ENCODE measurements around the gene TMEM63C. TPM values are rescaled to one million over a fixed set of nuclear protein-coding genes. Genes with fewer than 3 reads are reported as not detected.
"Not testable (repeated sequence)": the region's sequence is repeated elsewhere in the genome, so short reads cannot be mapped to it uniquely, and the experiment has no call there.

The TMEM63C gene
- polyA plus RNA-seq, 1 donor (not counting 4 experiments of a cell fraction or from before 2014, with no cell fraction given), result 0.66 TPM

DNA sequence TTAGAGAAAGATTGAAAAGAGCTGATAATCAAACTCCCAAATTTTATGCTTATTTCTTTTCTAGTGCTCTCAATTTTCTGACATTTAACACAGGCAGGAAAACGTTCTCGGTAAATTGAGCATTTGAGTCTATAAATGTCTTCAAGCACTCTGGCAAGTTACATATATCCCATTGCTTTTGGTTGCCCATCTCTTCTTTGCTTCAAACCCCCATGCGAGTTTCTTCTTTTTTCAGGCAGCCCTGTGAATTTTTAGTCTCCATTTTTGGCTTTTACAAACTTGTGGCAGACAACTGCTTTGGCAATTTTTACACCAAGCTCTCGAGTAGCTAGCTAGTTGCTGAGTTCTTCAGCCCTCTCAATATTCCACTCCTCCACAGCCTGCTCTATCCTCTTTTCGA is 8.7 kb upstream of the TMEM63C start:
- FAIRE-seq, result no peak
- no peak for DNase-seq (ENCODE audit: low read depth, low spot score)

GRCh38 chr14:77173911-77174617 is 7.5 kb upstream of the TMEM63C start:
- FAIRE-seq; H3K36me3 ChIP-seq (ENCODE audit: control insufficient read depth in 2 of 2, extremely low read depth in 1 of 2, insufficient read depth in 2 of 2, low read length in 2 of 2); H2AFZ ChIP-seq (ENCODE audit: control insufficient read depth, low read length); H3K4me2 ChIP-seq (ENCODE audit: control insufficient read depth, extremely low read depth, insufficient read depth, low read depth, low read length); DNase-seq (ENCODE audit: low read depth, low spot score); H3K4me1 ChIP-seq (ENCODE audit: control insufficient read depth, extremely low read depth, insufficient read depth, low read length); H3K4me3 ChIP-seq (ENCODE audit: control insufficient read depth in 2 of 3, extremely low read depth in 1 of 3, insufficient read depth in 2 of 3, low read depth in 1 of 3, low read length in 3 of 3); H3K27me3 ChIP-seq (ENCODE audit: control insufficient read depth, extremely low read depth, insufficient read depth, low read length); H3K9ac ChIP-seq (ENCODE audit: control insufficient read depth, extremely low read depth, insufficient read depth, low read length); dilution Hi-C loops (cut with MboI; ENCODE audit: extremely low pct_ligation_motif_present, low sequenced_read_pairs); H3K79me2 ChIP-seq (ENCODE audit: control insufficient read depth, insufficient read depth, low read length); H4K20me1 ChIP-seq (ENCODE audit: control insufficient read depth, extremely low read depth, insufficient read depth, low read length); H3K9me3 ChIP-seq (ENCODE audit: control insufficient read depth, low read depth, low read length); H3K27ac ChIP-seq (ENCODE audit: control insufficient read depth, insufficient read depth, low read length); H3K9me1 ChIP-seq (ENCODE audit: control insufficient read depth, extremely low read depth, insufficient read depth, low read length): not testable (repeated sequence)

More for the DNA sequence above, 8.7 kb upstream of the TMEM63C start:
- Histone ChIP-seq H3K36me3 (ENCODE audit: control insufficient read depth in 2 of 2, extremely low read depth in 1 of 2, insufficient read depth in 2 of 2, low read length in 2 of 2) (no peaks in the 10 kb centered on the region), H3K9ac (ENCODE audit: control insufficient read depth, extremely low read depth, insufficient read depth, low read length) (no peak overlapping the region), H2AFZ (ENCODE audit: control insufficient read depth, low read length) (no peak overlapping the region), H3K4me1 (ENCODE audit: control insufficient read depth, extremely low read depth, insufficient read depth, low read length) (no peaks in the 10 kb centered on the region), H3K9me1 (ENCODE audit: control insufficient read depth, extremely low read depth, insufficient read depth, low read length) (no peaks in the 10 kb centered on the region), H3K4me2 (ENCODE audit: control insufficient read depth, extremely low read depth, insufficient read depth, low read depth, low read length) (no peak overlapping the region), H3K79me2 (ENCODE audit: control insufficient read depth, insufficient read depth, low read length) (no peaks in the 10 kb centered on the region), H3K4me3 (ENCODE audit: control insufficient read depth in 2 of 3, extremely low read depth in 1 of 3, insufficient read depth in 2 of 3, low read depth in 1 of 3, low read length in 3 of 3) (no peak overlapping the region), H3K9me3 (ENCODE audit: control insufficient read depth, low read depth, low read length) (no peaks in the 10 kb centered on the region), H4K20me1 (ENCODE audit: control insufficient read depth, extremely low read depth, insufficient read depth, low read length) (no peaks in the 10 kb centered on the region), H3K27me3 (ENCODE audit: control insufficient read depth, extremely low read depth, insufficient read depth, low read length) (peaks cover 3% of the 10 kb centered on the region), H3K27ac (ENCODE audit: control insufficient read depth, insufficient read depth, low read length) (no peak overlapping the region)
- no peak for TF ChIP-seq CTCF (optimal IDR thresholded peaks at IDR 0.05 in 1 of 3, IDR thresholded peaks at IDR 0.05 in 1 of 3, conservative IDR thresholded peaks at IDR 0.05 in 1 of 3; ENCODE audit: extremely low read depth in 1 of 3, insufficient read depth in 2 of 3, low read length in 3 of 3)
- TF ChIP-seq EZH2 (IDR thresholded peaks at IDR 0.05; ENCODE audit: low read length), result no peak
- dilution Hi-C loops (cut with MboI; ENCODE audit: extremely low pct_ligation_motif_present, low sequenced_read_pairs), result no loop called here

DNA sequence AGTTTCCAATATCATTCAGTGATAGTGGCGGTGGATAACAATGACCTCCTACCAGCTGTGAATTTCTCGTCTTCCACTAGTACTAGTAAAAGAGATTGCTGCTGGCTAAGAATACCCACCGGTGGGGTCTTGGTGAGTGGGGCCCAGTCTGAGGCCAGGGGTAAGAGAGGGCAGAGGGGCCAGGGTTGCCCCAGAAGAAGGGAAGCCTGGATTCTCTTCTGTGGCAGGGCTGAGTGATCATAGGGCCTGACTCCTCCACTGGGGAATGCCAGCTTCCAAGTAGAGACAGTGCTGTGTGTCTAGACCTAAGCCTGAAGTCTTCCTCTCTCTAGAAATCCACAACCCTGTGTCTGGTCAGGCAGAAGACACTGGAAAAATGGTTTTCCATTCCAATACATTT is 5.8 kb upstream of the TMEM63C start:
- TF ChIP-seq CTCF (optimal IDR thresholded peaks at IDR 0.05 in 1 of 3, IDR thresholded peaks at IDR 0.05 in 1 of 3, conservative IDR thresholded peaks at IDR 0.05 in 1 of 3; ENCODE audit: extremely low read depth in 1 of 3, insufficient read depth in 2 of 3, low read length in 3 of 3) (no peak), EZH2 (IDR thresholded peaks at IDR 0.05; ENCODE audit: low read length) (no peak)
- Histone ChIP-seq H3K4me3 (ENCODE audit: control insufficient read depth in 2 of 3, extremely low read depth in 1 of 3, insufficient read depth in 2 of 3, low read depth in 1 of 3, low read length in 3 of 3) (no peak overlapping the region), H3K4me2 (ENCODE audit: control insufficient read depth, extremely low read depth, insufficient read depth, low read depth, low read length) (no peak overlapping the region), H3K9ac (ENCODE audit: control insufficient read depth, extremely low read depth, insufficient read depth, low read length) (no peak overlapping the region), H3K27me3 (ENCODE audit: control insufficient read depth, extremely low read depth, insufficient read depth, low read length) (no peaks in the 10 kb centered on the region), H2AFZ (ENCODE audit: control insufficient read depth, low read length) (no peak overlapping the region), H3K27ac (ENCODE audit: control insufficient read depth, insufficient read depth, low read length) (no peak overlapping the region), H3K79me2 (ENCODE audit: control insufficient read depth, insufficient read depth, low read length) (no peaks in the 10 kb centered on the region), H3K36me3 (ENCODE audit: control insufficient read depth in 2 of 2, extremely low read depth in 1 of 2, insufficient read depth in 2 of 2, low read length in 2 of 2) (no peaks in the 10 kb centered on the region), H3K9me3 (ENCODE audit: control insufficient read depth, low read depth, low read length) (no peaks in the 10 kb centered on the region), H3K4me1 (ENCODE audit: control insufficient read depth, extremely low read depth, insufficient read depth, low read length) (no peaks in the 10 kb centered on the region), H4K20me1 (ENCODE audit: control insufficient read depth, extremely low read depth, insufficient read depth, low read length) (no peaks in the 10 kb centered on the region), H3K9me1 (ENCODE audit: control insufficient read depth, extremely low read depth, insufficient read depth, low read length) (no peaks in the 10 kb centered on the region)
- no peak for FAIRE-seq
- dilution Hi-C loops (cut with MboI; ENCODE audit: extremely low pct_ligation_motif_present, low sequenced_read_pairs), result no loop called here
- DNase-seq (ENCODE audit: low read depth, low spot score), result no peak
